Measurements from ENCODE around the gene ZBTB3. TPM values are rescaled to one million over a fixed set of nuclear protein-coding genes. Genes with fewer than 3 reads are reported as not detected.

ZBTB3 gene
- total RNA-seq, result 10 to 100 TPM; 12.8 to 13.9 TPM

DNA sequence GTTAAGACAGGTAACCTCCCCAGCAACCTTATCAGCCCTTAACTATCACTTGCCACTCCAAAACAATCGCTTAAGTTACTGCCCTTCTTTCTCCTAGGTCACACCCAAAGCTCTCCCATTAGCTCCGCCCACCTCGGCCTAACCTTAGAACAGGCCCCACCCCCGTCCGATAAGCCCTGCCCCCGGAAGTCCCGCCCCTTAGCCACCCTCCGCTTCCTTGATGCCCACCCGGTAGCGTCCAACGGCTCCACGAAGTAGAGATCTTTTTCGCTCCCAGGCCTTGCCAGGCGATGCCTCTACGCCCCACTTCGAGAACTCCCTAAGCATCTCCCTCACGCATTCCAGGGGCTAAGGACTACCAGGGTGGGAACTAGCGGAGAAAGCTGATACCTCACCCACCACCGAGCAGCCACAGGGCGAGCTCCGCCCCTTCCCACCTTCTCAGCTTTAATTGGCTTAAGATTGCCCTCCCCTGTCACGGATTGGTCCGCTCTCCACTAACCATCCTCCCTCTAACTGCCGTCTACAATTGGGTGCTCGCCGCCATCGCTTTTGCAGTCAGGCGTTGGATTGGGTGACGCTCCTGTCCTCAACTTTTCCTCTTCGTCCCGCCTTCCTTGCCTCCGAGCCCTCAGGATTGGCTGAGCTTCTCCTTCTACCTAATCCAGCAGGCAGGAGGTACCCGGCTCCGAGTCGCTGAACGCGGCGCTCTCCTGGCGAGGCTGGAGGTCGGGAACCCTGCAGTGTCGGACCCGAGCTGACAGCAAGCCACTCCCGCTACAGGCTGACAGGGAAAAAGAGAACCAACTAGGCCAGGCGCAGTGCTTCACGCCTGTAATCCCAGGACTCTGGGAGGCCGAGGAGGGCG is at the start of gene ZBTB3:
Gene ZBTB3 (minus strand): TSS at position 425 of the 868 bp plus-strand sequence. CDS start 496 bp downstream, outside the sequence.
- H3K27ac Mint-ChIP-seq, result peak within 1 kb of the TSS; percentile 95

DNA sequence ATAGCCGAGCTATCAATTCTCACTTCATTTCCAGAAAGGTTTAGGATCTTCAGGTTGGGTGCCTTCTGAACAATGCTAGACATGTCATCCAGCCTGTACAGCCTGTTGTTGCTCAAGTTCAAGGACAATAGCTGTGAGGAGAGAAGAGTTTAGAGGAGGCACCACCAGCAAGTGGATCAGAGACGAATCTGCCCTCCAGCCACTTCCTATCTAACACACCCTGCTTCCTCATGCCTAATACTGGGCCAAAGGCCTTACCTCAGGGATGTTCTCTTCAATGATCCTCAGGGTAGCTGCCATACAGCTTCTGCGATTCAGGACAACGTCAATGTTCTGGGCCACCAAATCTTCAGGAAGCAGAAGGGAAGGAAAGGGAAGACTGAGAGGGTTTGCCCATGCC is 47.1 kb upstream of the ZBTB3 start:
- Mint-ChIP-seq H3K4me1 (peaks cover 17% of the 10 kb centered on the region), H3K27ac (peak overlapping the region; percentile 70), H3K36me3 (ENCODE audit: low read depth) (peaks cover 94% of the 10 kb centered on the region), H3K9me3 (no peaks in the 10 kb centered on the region), H3K4me3 (no peak overlapping the region), H3K27me3 (no peaks in the 10 kb centered on the region)
- no peak for ATAC-seq (replicated peaks)

More for the DNA sequence above, at the start of gene ZBTB3:
- H3K36me3 Mint-ChIP-seq (ENCODE audit: low read depth), result peaks cover 14% of the 10 kb centered on the region
- H3K9me3 Mint-ChIP-seq, result no peaks in the 10 kb centered on the region
- H3K27me3 Mint-ChIP-seq, result no peaks in the 10 kb centered on the region
- ATAC-seq (replicated peaks), result peak; percentile 98
- H3K4me1 Mint-ChIP-seq, result peaks cover 7% of the 10 kb centered on the region
- peak within 1 kb of the TSS; percentile 86 for H3K4me3 Mint-ChIP-seq

DNA sequence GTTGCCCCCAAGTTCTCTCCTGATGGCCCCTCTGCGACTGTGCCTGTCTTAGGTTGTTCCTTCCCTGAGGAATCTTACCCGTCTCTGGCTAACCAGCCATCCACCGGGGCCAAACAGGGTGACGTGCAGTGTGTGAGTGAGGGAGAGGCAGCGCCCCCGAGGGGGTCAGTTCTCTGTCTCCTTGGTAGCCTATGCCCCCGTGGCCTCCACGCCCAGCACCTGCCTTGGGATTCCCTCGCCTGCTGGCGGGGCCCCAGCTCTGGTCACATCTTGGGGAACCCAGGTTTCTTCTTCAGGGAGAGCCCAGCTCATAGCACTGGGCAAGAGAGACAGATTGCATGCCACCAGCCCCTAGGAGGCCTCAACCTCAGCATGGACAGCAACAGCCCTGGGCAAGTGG is 45.5 kb upstream of the ZBTB3 start:
- Mint-ChIP-seq H3K4me1 (peaks cover 18% of the 10 kb centered on the region), H3K36me3 (ENCODE audit: low read depth) (peaks cover 99% of the 10 kb centered on the region), H3K27me3 (no peaks in the 10 kb centered on the region), H3K9me3 (no peaks in the 10 kb centered on the region), H3K4me3 (no peak overlapping the region), H3K27ac (peak overlapping the region; percentile 67)
- no peak for ATAC-seq (replicated peaks)

DNA sequence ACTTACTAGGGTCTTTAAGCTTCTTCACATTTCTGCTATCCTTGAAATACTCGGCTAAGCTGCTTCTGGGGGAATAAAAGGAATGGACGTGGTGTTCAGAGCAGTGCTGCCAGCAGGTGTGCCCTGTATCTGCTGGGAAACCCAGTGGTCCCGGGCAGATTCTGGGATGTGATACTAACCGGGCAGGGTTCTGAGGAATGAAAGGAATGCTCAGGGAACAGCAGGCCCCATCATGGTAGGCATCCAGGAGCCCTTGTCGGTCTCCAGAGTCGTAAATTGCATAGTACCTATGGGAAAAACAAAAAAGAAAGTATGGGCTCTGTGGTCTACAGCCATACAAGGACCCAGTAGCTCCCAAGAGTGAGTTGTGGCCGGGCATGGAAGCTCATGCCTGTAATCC is 42.3 kb upstream of the ZBTB3 start:
- Mint-ChIP-seq H3K9me3 (no peaks in the 10 kb centered on the region), H3K27ac (no peak overlapping the region), H3K27me3 (no peaks in the 10 kb centered on the region), H3K36me3 (ENCODE audit: low read depth) (peaks cover 98% of the 10 kb centered on the region), H3K4me1 (peaks cover 19% of the 10 kb centered on the region), H3K4me3 (no peak overlapping the region)
- no peak for ATAC-seq (replicated peaks)

DNA sequence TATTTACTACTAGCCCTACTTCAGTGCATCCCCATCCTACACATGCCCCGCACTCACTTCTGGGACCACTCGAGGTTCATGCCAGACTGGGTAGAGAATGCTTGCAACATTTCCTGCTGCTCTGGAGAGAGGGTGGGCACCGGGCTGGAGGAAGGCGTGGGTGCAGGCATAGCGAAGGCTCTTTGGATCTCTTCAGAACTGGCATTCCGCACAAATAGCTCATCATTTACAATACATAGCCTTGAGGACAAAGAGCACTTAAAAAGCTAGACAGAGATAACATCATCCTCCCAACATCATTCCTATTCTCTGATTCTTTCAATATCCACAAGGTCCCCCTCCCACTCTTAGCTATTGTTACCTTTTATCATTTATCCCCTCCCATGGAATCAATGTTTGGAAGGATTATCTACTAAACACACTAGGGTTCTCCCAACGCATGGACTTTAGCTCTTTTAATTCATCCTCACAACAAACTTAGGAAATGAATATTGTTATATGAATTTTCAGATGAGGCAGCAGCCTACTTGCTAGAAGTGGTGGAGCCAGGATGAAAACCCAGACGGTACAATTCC is 40.3 kb upstream of the ZBTB3 start:
- no peak for ATAC-seq (replicated peaks)
- peak overlapping the region; percentile 36 for H3K27ac Mint-ChIP-seq
- peaks cover 34% of the 10 kb centered on the region for H3K4me1 Mint-ChIP-seq
- peaks cover 99% of the 10 kb centered on the region for H3K36me3 Mint-ChIP-seq (ENCODE audit: low read depth)
- no peaks in the 10 kb centered on the region for H3K27me3 Mint-ChIP-seq
- H3K9me3 Mint-ChIP-seq, result no peaks in the 10 kb centered on the region
- H3K4me3 Mint-ChIP-seq, result peak overlapping the region; percentile 10

DNA sequence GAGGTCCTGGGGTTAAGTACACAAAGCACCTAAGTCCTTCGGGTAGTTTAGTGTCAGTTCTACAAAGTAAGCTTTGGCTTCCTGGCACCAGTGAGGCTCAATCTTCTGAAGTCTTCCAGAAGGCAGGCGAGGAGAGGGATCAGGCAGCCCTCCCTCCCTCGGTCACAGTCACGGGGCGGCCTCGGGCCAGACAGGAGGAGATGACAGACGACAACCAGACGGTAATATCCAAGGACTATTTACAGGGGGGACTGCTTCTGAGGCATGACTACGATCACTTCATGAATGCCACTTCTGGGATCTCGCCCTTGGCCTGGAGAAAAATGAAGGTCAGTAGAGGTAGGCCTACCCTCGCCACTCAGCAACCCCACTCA is 38.2 kb upstream of the ZBTB3 start:
- no peaks in the 10 kb centered on the region for H3K27me3 Mint-ChIP-seq
- peaks cover 95% of the 10 kb centered on the region for H3K36me3 Mint-ChIP-seq (ENCODE audit: low read depth)
- H3K4me3 Mint-ChIP-seq, result peak overlapping the region; percentile 86
- H3K27ac Mint-ChIP-seq, result peak overlapping the region; percentile 93
- no peaks in the 10 kb centered on the region for H3K9me3 Mint-ChIP-seq
- peak; percentile 18 for ATAC-seq (replicated peaks)
- peaks cover 36% of the 10 kb centered on the region for H3K4me1 Mint-ChIP-seq

DNA sequence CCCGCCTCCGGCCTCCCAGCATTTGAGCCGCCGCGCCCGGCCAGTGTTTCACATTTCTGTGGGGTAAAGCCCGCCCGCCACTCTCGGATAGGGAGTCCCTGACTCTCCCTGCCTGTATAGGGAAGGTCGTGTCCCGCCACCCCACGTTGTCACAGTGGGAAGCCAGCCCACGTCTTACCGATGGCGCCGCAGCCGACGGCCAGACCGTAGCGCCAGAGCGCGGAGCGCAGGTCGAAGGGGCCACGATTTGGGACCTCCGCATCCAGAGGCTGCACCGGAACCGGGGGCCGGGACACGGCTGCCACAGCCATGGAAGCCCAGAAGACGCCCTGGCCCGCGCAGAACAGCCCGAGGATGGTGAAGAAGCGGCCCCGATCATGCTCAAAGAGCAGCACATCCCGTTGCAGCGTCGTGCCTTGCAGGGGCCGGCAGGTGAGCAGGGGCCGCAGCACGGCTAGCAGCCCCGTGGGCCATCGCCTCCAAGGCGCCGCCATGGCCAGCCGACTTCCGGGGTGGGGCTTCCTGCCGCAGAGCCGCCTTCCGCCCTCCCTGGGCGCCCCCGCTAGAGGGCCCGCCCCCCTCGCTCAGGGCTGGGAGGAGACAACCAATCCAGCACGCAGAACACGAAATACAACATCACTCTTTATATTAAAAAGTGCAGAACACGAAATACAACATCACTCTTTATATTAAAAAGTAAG is 37.7 kb upstream of the ZBTB3 start, which contains the start of gene TMEM223:
Gene TMEM223 (minus strand): TSS at position 506 of the 701 bp plus-strand sequence. CDS start 12 bp downstream, at position 494.
- ATAC-seq (replicated peaks), result peak; percentile 84
- H3K27me3 Mint-ChIP-seq, result no peaks in the 10 kb centered on the region
- no peaks in the 10 kb centered on the region for H3K9me3 Mint-ChIP-seq
- peak within 1 kb of the TSS; percentile 93 for H3K27ac Mint-ChIP-seq
- H3K4me1 Mint-ChIP-seq, result peaks cover 36% of the 10 kb centered on the region
- H3K4me3 Mint-ChIP-seq, result peak within 1 kb of the TSS; percentile 86
- peaks cover 92% of the 10 kb centered on the region for H3K36me3 Mint-ChIP-seq (ENCODE audit: low read depth)

DNA sequence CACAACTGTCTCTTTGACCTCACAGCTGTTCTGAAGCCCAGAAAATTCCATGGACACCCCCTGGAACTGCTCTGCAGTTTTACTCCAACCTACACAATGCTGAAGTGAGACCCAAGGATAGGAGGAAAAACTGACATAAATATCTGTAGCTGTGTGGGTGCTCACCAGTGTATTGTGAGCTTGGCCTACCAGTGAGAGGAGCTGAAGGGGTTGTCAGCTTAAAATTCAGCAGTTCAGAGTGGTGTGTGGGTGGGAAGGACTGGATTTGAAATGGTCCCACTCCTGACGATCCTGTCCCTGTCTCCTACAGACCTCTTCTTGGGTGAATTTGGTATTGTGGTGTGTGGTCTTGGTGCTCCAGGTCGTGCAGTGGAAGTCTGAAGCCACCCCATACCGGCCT is 35.6 kb upstream of the ZBTB3 start:
- Mint-ChIP-seq H3K36me3 (ENCODE audit: low read depth) (peaks cover 82% of the 10 kb centered on the region), H3K27ac (peak overlapping the region; percentile 34), H3K4me1 (peaks cover 33% of the 10 kb centered on the region), H3K4me3 (peak overlapping the region; percentile 86), H3K27me3 (no peaks in the 10 kb centered on the region), H3K9me3 (no peaks in the 10 kb centered on the region)
- no peak for ATAC-seq (replicated peaks)

DNA sequence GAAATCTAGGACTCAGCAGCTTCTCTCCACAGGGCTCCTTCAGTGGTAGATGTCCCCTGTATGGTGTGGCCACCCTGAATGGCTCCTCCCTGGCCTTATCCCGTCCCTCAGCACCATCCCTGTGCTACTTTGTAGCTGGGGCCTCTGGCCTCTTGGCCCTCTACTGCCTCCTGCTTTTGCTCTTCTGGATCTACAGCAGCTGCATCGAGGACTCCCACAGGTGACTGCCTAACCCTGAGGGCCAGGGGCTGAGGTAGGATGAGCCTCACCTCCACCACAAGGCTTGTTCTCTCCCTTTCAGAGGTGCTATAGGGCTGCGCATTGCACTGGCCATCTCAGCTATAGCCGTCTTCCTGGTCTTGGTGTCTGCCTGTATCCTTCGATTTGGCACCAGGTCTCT is 35.0 kb upstream of the ZBTB3 start:
- peaks cover 28% of the 10 kb centered on the region for H3K4me1 Mint-ChIP-seq
- H3K9me3 Mint-ChIP-seq, result no peaks in the 10 kb centered on the region
- H3K27ac Mint-ChIP-seq, result peak overlapping the region; percentile 34
- peaks cover 76% of the 10 kb centered on the region for H3K36me3 Mint-ChIP-seq (ENCODE audit: low read depth)
- H3K4me3 Mint-ChIP-seq, result peak overlapping the region; percentile 86
- H3K27me3 Mint-ChIP-seq, result no peaks in the 10 kb centered on the region
- no peak for ATAC-seq (replicated peaks)

DNA sequence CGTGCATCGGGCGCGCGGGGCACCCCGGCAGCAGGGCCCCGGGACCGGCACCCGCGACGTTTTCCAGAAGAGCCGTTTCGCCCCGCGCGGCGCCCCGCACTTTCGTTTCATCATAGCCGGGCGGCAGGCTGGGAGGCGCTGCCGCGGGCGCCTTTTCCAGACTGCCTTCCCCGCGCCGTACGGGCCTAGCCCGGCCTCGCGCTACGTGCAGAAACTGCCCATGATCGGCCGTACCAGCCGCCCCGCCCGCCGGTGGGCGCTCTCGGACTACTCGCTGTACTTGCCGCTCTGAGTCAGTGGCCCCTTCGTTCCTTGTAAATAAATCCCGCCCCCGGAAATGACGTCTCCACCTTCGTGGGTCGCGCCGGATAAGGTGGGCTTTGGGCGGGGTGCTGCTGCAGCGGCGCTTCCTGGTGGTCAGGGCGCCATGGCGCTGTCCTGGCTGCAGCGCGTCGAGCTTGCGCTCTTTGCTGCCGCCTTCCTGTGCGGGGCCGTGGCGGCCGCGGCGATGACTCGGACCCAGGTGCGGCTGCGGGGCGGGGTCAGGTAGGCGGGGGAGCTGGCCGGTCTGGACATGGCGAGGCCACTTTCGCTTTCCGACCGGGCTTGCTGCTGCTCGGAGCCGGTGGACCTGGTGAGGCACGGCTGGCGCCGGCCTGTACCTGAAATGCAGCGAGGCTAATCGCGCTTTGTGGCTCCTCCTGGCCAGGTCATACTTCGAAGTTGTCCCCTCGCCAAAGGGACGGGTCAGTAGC is 33.2 kb upstream of the ZBTB3 start, which contains the start of gene TMEM179B:
Gene TMEM179B (plus strand): TSS at position 398 of the 755 bp plus-strand sequence. CDS start 30 bp downstream, at position 428.
- peak within 1 kb of the TSS; percentile 86 for H3K27ac Mint-ChIP-seq

DNA sequence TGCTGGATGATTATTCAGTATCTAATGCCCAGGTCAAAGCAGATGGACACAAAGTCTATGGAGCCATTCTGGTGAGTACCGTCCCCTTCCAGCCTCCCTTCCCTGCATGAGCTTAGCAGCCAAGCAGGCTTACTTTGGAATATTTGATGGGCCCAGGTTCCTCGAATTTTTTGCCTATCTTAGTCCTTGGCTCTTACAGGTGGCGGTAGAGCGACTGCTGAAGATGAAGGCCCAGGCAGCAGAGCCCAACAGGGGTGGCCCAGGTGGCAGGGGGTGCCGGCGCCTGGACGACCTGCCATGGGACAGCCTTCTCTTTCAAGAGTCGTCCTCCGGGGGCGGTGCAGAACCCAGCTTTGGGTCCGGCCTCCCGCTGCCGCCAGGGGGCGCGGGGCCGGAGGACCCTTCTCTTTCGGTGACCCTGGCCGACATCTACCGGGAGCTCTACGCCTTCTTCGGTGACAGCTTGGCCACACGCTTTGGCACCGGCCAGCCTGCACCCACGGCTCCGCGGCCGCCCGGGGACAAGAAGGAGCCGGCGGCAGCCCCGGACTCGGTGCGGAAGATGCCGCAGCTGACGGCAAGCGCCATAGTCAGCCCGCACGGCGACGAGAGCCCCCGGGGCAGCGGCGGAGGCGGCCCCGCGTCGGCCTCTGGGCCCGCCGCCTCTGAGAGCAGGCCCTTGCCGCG is 32.5 kb upstream of the ZBTB3 start:
- Mint-ChIP-seq H3K27ac (peak overlapping the region; percentile 86), H3K27me3 (no peaks in the 10 kb centered on the region), H3K4me3 (peak overlapping the region; percentile 86), H3K36me3 (ENCODE audit: low read depth) (peaks cover 62% of the 10 kb centered on the region), H3K9me3 (no peaks in the 10 kb centered on the region), H3K4me1 (peaks cover 21% of the 10 kb centered on the region)
- peak; percentile 81 for ATAC-seq (replicated peaks)

More for the DNA sequence above, 33.2 kb upstream of the ZBTB3 start, which contains the start of gene TMEM179B:
- Mint-ChIP-seq H3K4me3 (peak within 1 kb of the TSS; percentile 86), H3K4me1 (peaks cover 22% of the 10 kb centered on the region), H3K27me3 (no peaks in the 10 kb centered on the region), H3K36me3 (ENCODE audit: low read depth) (peaks cover 69% of the 10 kb centered on the region), H3K9me3 (no peaks in the 10 kb centered on the region)
- ATAC-seq (replicated peaks), result peak; percentile 82

DNA sequence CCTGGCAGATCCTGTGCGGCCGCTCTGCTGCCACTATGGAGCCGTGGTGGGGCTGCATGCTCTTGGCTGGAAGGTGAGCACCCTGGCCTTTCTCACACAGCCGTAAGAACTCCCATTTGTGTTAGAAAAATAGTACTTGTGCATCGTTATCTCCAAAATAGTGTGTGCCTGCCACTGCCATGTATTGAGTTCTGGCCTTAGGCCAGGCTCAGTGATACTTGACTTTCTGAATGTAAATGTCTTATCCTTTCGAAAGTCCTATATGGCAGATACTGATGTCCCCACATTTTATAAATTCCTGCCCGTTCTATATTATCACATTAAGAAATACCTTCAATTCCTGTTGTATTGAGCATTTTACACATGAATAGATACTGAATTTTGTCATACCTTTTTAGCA is 28.8 kb upstream of the ZBTB3 start:
- peak overlapping the region; percentile 36 for H3K27ac Mint-ChIP-seq
- no peaks in the 10 kb centered on the region for H3K9me3 Mint-ChIP-seq
- H3K27me3 Mint-ChIP-seq, result no peaks in the 10 kb centered on the region
- H3K4me1 Mint-ChIP-seq, result no peaks in the 10 kb centered on the region
- ATAC-seq (replicated peaks), result no peak
- peaks cover 49% of the 10 kb centered on the region for H3K36me3 Mint-ChIP-seq (ENCODE audit: low read depth)
- H3K4me3 Mint-ChIP-seq, result no peak overlapping the region

DNA sequence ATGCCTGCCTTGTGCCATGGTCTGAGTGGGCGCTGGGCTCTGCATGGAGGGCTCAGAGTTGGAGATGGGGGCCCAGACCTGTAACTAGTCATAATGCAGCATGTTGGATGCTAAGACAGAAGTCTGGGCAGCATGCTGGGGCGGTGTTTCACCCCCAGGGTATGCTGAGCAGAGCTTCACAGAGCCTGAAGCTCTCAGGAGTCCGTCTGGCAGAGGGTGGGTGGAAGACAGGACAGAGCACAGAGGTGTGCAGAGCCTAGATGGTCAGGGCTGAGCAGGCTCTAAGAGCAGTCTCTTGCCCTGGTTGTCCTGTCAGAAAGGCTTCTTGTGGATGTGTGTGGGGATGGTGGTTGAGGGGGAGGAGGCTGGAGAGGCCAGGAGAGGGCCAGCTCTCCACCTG is 24.5 kb upstream of the ZBTB3 start:
- H3K9me3 Mint-ChIP-seq, result no peaks in the 10 kb centered on the region
- H3K27ac Mint-ChIP-seq, result peak overlapping the region; percentile 93
- H3K36me3 Mint-ChIP-seq (ENCODE audit: low read depth), result peaks cover 53% of the 10 kb centered on the region
- no peaks in the 10 kb centered on the region for H3K27me3 Mint-ChIP-seq
- ATAC-seq (replicated peaks), result no peak
- peaks cover 11% of the 10 kb centered on the region for H3K4me1 Mint-ChIP-seq
- peak overlapping the region; percentile 73 for H3K4me3 Mint-ChIP-seq

Measured in activated T-helper 17 cell treated with anti-CD3 and anti-CD28 coated beads, Interleukin-2, amount 50 U/mL, for 72 hours (primary cell).